Natural killer cell treated with Interleukin-12 subunit alpha and Interleukin-12 subunit beta and Interleukin-15 and Interleukin-18, amount 100 ng/mL, for 72 hours (primary cell): Measurements from ENCODE around the gene PEAR1. TPM values are rescaled to one million over a fixed set of nuclear protein-coding genes. Genes with fewer than 3 reads are reported as not detected.

Source experiments
- ATAC-seq, 2 donors: fragments of 150-1000 bp; cut with Tn5 transposase in 1 of 2; sonication (Bioruptor Pico), chemical (Tn5 transposase) in 1 of 2; 2 replicates each; pipeline ENCODE4 v1.10.0; 2021
- DNase-seq: peaks from one replicate; pipeline ENCODE4 v3.0.0; 2022; ENCODE audit warnings: low spot score
- H3K27ac Mint-ChIP-seq, 2 donors: 1 replicate in 1 of 2; 2 replicates in 1 of 2; pipeline ENCODE4 v1.8.0; 2022; ENCODE audit warnings: mixed read lengths in 2 of 2, mild to moderate bottlenecking in 1 of 2, moderate library complexity in 1 of 2
- H3K27me3 Mint-ChIP-seq, 2 donors: 1 replicate in 1 of 2; 2 replicates in 1 of 2; pipeline ENCODE4 v1.8.0; 2022; ENCODE audit warnings: mixed read lengths in 2 of 2
- H3K36me3 Mint-ChIP-seq: one replicate; pipeline ENCODE4 v1.8.0; 2022; ENCODE audit warnings: mixed read lengths
- H3K4me1 Mint-ChIP-seq, 2 donors: 1 replicate in 1 of 2; 2 replicates in 1 of 2; pipeline ENCODE4 v1.8.0; 2022; ENCODE audit warnings: low read depth in 2 of 2, mixed read lengths in 2 of 2, mild to moderate bottlenecking in 1 of 2
- H3K4me3 Mint-ChIP-seq: one replicate; pipeline ENCODE4 v1.8.0; 2022; ENCODE audit warnings: mixed read lengths
- H3K9me3 Mint-ChIP-seq: 2 replicates; pipeline ENCODE4 v1.8.0; 2022; ENCODE audit warnings: mixed read lengths
- total RNA-seq, 2 donors: library from RNA; stranded (reverse); gene quantifications; one replicate each; pipeline ENCODE4 v1.2.3, GENCODE V29; 2022

Gene PEAR1
- total RNA-seq, 2 donors from 2014 or later, result 0.64 TPM; not detected in 1

DNA sequence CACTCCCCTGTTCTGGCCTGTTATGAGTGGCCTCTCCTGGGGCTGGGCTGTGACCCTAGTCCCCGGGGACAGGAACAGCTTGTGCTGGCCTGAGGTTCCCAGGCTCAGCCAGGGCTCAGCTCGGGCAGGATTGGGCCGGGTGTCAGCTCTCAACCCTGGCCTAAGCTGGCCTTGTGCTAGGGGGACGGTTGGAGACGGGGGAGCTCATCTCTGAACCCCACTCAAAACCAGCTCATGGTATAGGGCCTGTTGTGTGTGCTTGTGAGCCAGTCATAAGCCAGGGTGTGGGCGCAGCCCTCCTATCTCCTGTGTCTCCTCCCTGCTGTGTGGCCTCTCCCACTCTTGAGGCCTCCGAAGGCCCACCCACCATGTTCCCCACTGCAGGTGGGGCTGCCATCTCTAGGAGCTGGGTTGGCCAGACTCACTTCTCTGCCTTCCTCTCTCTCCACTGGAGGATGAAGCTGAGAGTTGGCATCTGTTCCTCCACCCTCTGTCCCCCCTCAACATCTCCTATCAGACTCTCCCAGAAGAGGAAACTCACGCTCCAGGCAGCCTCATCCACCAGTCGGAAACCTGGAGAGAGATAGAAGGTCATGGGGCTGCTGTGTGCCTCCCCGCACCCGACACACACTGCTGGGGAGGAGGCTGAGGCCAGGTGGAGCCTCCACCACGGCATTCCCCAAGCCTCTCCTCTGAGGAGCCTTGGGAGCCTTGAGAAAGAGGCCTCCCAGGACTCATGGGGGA, 1.4 kb downstream of the PEAR1 start:
- Mint-ChIP-seq H3K27me3 (peaks cover 33 to 45% of the 10 kb centered on the region in 2 donors), H3K4me3 (no peak overlapping the region), H3K4me1 (peaks cover 11 to 15% of the 10 kb centered on the region in 2 donors), H3K9me3 (no peaks in the 10 kb centered on the region), H3K27ac (no peak overlapping the region), H3K36me3 (no peaks in the 10 kb centered on the region)
- ATAC-seq (no peak), DNase-seq (no peak)

DNA sequence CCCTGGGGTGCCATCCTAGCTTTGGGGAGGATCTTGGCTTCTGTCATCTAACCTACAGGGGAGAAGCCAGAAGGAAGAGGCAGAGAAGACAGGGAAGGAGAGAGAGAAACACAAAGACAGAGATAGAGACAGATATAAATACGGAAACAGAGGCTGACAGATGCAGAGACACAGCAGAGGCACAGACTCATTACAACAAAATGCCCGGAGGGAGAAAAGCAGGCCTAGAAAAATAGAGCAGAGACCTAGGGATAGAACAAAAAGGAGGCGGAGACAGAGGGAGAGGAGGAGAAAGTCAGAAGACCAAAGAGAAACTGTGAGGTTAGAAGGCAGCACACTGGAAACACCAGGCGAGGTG, 1.9 kb downstream of the PEAR1 start:
- no peak overlapping the region for H3K27ac Mint-ChIP-seq
- no peak for ATAC-seq
- H3K9me3 Mint-ChIP-seq, result no peaks in the 10 kb centered on the region
- H3K4me1 Mint-ChIP-seq, result peaks cover 6 to 11% of the 10 kb centered on the region in 2 donors
- no peak overlapping the region for H3K4me3 Mint-ChIP-seq
- H3K27me3 Mint-ChIP-seq, result peaks cover 28 to 40% of the 10 kb centered on the region in 2 donors
- no peaks in the 10 kb centered on the region for H3K36me3 Mint-ChIP-seq
- DNase-seq, result no peak

DNA sequence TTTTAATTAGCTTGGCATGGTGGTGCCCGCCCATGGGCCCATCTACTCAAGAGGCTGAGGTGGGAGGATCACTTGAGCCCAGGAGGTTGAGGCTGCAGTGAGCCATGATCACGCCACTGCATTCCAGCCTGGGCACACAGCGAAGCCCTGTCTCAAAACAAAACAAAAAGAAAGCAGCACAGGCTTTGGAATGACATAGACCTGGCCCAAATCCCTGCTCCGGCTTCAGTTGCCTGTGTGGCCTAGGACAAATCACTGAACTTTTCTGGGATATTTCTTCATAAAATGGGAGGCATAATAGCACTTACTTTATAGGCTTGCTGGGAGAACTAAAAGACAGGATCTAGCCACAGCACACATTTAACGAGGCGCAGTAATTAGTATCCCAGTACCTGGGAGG, 2.4 kb downstream of the PEAR1 start:
- ATAC-seq (no peak), DNase-seq (no peak)
- Mint-ChIP-seq H3K9me3 (no peaks in the 10 kb centered on the region), H3K4me3 (no peak overlapping the region), H3K27ac (no peak overlapping the region), H3K27me3 (peaks cover 27 to 35% of the 10 kb centered on the region in 2 donors), H3K4me1 (peaks cover 6 to 11% of the 10 kb centered on the region in 2 donors), H3K36me3 (no peaks in the 10 kb centered on the region)

DNA sequence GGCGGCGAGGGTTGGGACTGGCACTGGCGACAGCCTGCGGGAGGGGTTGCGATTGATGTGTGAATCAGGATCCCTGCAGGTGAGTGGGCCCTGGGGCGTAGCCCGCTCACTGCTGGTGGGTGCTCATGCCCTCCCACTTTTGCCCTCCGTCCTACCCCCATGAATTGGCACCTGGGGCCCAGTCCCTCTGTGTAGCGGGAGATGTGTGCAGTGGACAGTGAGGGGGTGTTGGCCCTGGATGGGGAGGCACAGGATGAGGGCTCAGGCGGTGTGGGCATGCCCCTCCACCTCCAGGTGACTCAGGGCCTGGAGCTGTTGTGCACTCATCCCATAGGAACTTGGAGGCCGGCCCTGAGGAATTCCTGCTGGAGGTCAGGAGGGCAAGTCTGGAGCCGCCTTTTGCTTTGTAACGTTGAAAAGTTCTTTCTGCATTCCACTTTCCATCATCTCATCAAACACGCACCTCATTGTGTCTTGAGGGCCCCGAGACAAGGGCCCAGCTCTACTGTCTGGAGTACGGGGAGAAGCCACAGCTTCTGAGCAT, 3.0 kb downstream of the PEAR1 start:
- peaks cover 25 to 28% of the 10 kb centered on the region in 2 donors for H3K27me3 Mint-ChIP-seq
- DNase-seq, result no peak
- H3K36me3 Mint-ChIP-seq, result no peaks in the 10 kb centered on the region
- H3K4me1 Mint-ChIP-seq, result peaks cover 6 to 11% of the 10 kb centered on the region in 2 donors
- H3K9me3 Mint-ChIP-seq, result no peaks in the 10 kb centered on the region
- H3K4me3 Mint-ChIP-seq, result no peak overlapping the region
- no peak overlapping the region for H3K27ac Mint-ChIP-seq
- ATAC-seq, result no peak

GRCh38 chr1:156897078-156897825, 3.7 kb downstream of the PEAR1 start:
- Mint-ChIP-seq H3K9me3 (no peaks in the 10 kb centered on the region), H3K36me3 (no peaks in the 10 kb centered on the region), H3K27me3 (peaks cover 22 to 25% of the 10 kb centered on the region in 2 donors), H3K4me3 (no peak overlapping the region), H3K27ac (no peak overlapping the region), H3K4me1 (peaks cover 6 to 8% of the 10 kb centered on the region in 2 donors)
- ATAC-seq (no peak), DNase-seq (no peak)

DNA sequence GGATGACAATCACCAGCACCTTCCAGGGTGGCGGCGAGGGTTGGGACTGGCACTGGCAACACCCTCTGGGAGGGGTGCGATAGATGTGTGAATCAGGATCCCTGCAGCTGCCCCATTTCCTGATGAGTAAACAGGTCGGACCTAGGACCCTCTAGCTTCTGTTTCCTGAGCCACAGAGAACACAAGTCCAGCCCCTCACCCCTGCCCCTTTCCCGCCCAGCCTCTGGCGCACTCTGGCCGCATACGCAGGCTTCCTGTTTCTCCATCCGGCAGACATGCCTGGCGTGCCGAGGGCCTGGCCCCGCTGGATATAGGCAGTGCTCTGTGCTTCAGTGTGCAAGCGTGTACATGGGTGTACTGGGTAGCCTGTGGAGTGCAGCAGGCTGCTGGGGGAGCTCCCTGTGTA, 4.6 kb downstream of the PEAR1 start:
- DNase-seq, result no peak
- no peak overlapping the region for H3K27ac Mint-ChIP-seq
- no peak overlapping the region for H3K4me3 Mint-ChIP-seq
- H3K27me3 Mint-ChIP-seq, result peaks cover 22 to 25% of the 10 kb centered on the region in 2 donors
- H3K9me3 Mint-ChIP-seq, result no peaks in the 10 kb centered on the region
- H3K36me3 Mint-ChIP-seq, result no peaks in the 10 kb centered on the region
- H3K4me1 Mint-ChIP-seq, result peaks cover 6 to 8% of the 10 kb centered on the region in 2 donors
- ATAC-seq, result no peak

GRCh38 chr1:156898971-156899664, 5.6 kb downstream of the PEAR1 start:
- no peak for ATAC-seq
- peaks cover 22 to 25% of the 10 kb centered on the region in 2 donors for H3K27me3 Mint-ChIP-seq
- DNase-seq, result no peak
- peaks cover 6 to 8% of the 10 kb centered on the region in 2 donors for H3K4me1 Mint-ChIP-seq
- H3K36me3 Mint-ChIP-seq, result no peaks in the 10 kb centered on the region
- no peak overlapping the region for H3K27ac Mint-ChIP-seq
- no peaks in the 10 kb centered on the region for H3K9me3 Mint-ChIP-seq
- no peak overlapping the region for H3K4me3 Mint-ChIP-seq

GRCh38 chr1:156899956-156900718, 6.6 kb downstream of the PEAR1 start:
- ATAC-seq (no peak), DNase-seq (no peak)
- H3K4me1 Mint-ChIP-seq, result peaks cover 6 to 8% of the 10 kb centered on the region in 2 donors
- H3K27ac Mint-ChIP-seq, result no peak overlapping the region
- H3K4me3 Mint-ChIP-seq, result no peak overlapping the region
- peaks cover 18 to 20% of the 10 kb centered on the region in 2 donors for H3K27me3 Mint-ChIP-seq
- no peaks in the 10 kb centered on the region for H3K9me3 Mint-ChIP-seq
- H3K36me3 Mint-ChIP-seq, result no peaks in the 10 kb centered on the region

DNA sequence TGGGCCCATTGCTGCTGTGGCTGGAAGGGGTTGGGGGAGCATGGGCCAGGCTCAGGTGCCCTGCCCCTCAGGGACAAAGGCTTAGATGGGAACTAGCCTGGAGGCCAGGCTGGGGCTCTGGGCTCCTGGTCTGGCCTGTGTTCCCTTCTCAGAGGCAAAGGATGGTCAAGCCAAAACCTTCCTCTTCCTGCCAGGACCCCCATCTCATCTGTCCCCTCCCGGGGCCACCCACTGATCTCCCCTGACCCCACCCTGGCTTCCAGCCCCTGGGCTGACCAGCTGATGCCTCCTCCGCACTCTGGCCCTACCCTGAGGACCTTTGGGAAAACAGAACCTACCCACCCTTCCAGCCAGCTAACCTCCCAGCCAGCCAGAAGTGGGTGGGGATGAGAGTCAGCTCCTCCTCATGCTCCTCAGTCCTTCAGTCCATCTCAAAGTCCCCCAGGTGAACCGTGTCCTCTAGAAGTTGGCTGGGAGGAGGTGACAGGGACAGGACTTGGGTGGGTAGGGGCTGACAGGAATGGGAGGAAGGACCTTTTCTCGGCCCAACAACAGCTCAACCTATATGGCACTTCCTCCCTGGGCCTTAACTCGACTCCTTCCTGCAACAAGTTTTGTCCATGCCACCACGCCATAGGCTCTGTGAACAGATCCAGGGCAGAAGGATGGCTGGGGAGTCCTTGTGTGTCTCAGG, 7.5 kb downstream of the PEAR1 start:
- Mint-ChIP-seq H3K4me1 (peaks cover 6 to 8% of the 10 kb centered on the region in 2 donors), H3K27ac (no peak overlapping the region), H3K4me3 (no peak overlapping the region), H3K27me3 (peaks cover 13 to 18% of the 10 kb centered on the region in 2 donors), H3K9me3 (no peaks in the 10 kb centered on the region), H3K36me3 (no peaks in the 10 kb centered on the region)
- ATAC-seq, result no peak
- DNase-seq, result no peak

- ATAC-seq, result no peak
- Mint-ChIP-seq H3K27ac (no peak overlapping the region), H3K36me3 (no peaks in the 10 kb centered on the region), H3K27me3 (peaks cover 13 to 18% of the 10 kb centered on the region in 2 donors), H3K9me3 (no peaks in the 10 kb centered on the region), H3K4me3 (no peak overlapping the region), H3K4me1 (peaks cover 6 to 8% of the 10 kb centered on the region in 2 donors)
- DNase-seq, result no peak
Observed at GRCh38 chr1:156901590-156901900, 8.0 kb downstream of the PEAR1 start.

DNA sequence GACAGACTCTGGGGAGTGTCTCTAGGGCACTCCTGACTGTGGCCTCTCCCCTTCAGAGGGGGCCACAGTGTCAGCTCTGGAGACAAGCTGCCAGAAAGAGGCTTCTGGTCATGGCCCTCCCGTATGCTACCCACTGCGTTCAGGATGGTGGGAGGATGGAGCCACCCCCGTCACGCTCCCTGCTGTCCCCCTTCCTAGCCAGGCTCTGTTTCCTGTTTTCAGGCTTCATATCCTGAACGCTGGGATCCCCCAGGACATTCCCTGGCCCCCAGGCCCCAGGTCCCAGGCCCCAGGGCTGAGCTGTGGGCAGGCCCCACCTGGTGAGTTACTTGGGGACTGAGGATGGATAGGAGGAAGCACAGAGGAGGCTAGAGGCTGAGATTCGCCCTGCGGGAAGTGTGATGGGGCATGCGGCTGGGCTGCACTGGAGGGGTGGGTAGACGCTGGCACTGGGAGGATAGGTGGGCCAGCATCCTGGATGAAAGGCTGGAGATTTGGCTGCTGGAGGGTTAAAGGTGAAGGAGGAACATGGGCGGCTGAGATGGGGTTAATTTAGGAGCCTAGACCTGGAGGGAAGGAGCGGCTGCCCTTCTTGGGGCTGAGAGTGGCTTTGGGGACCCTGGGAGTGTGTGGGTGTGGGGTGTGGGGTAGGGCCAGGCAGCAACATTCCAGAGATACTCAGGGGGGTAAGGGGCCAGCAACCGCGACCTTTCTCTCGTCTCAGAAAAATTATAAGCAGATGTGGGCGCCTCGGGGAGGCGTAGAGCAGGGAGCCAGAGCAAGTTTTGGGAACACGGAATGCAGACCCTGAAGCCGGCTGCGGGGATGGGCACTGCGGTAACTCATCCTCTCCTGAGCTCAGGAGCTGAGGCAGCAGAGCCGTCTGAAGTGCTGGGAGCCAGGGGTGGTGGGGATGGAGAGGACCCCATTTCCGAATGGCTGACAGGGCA, 8.7 kb downstream of the PEAR1 start:
- ATAC-seq (no peak), DNase-seq (no peak)
- Mint-ChIP-seq H3K27me3 (peaks cover 13 to 21% of the 10 kb centered on the region in 2 donors), H3K27ac (no peak overlapping the region), H3K36me3 (no peaks in the 10 kb centered on the region), H3K4me3 (no peak overlapping the region), H3K9me3 (no peaks in the 10 kb centered on the region), H3K4me1 (peaks cover 6 to 11% of the 10 kb centered on the region in 2 donors)
